Uterus (tissue), 4 donors: ENCODE measurements around the gene PLSCR2. TPM values are rescaled to one million over a fixed set of nuclear protein-coding genes. Genes with fewer than 3 reads are reported as not detected.
"Not testable (repeated sequence)": the region's sequence is repeated elsewhere in the genome, so short reads cannot be mapped to it uniquely, and the experiment has no call there.

Source experiments
- DNase-seq, 2 donors: peaks; one replicate each; pipeline ENCODE4 v3.0.0-alpha.2; 2019 to 2020
- H3K27ac ChIP-seq, 2 donors: fragments of 200-600 bp; sonication (generic); 1 replicate in 1 of 2; 2 replicates in 1 of 2; pipeline ENCODE4 v1.5.1; 2016 to 2018
- H3K27me3 ChIP-seq, 2 donors: fragments of 200-600 bp; sonication (generic); one replicate each; pipeline ENCODE4 v1.5.1; 2018 to 2019; ENCODE audit warnings: control low read depth in 1 of 2
- H3K36me3 ChIP-seq, 2 donors: fragments of 200-600 bp; sonication (generic); one replicate each; pipeline ENCODE4 v1.5.1; 2019; ENCODE audit warnings: control low read depth in 1 of 2
- H3K4me1 ChIP-seq, 2 donors: fragments of 200-600 bp; sonication (generic); one replicate each; pipeline ENCODE4 v1.5.1; 2018 to 2019; ENCODE audit warnings: control low read depth in 1 of 2
- H3K4me3 ChIP-seq, 2 donors: fragments of 200-600 bp; sonication (generic); 1 replicate in 1 of 2; 2 replicates in 1 of 2; pipeline ENCODE4 v1.5.1; 2018 to 2019; ENCODE audit warnings: mild to moderate bottlenecking in 1 of 2
- H3K9me3 ChIP-seq, 2 donors: fragments of 200-600 bp; sonication (generic); one replicate each; pipeline ENCODE4 v1.5.1; 2019; ENCODE audit warnings: control low read depth in 1 of 2
- CTCF ChIP-seq, 4 experiments: fragments of 200-600 bp in 2 of 4; fragments of 450-650 bp in 2 of 4; sonication (generic) in 2 of 4; IDR thresholded peaks; one replicate each; pipeline ENCODE4 v1.5.1; 2016 to 2019; ENCODE audit warnings: antibody characterized with exemption in 4 of 4, mild to moderate bottlenecking in 2 of 4, moderate library complexity in 1 of 4
- POLR2A ChIP-seq, 2 donors: fragments of 450-650 bp; IDR thresholded peaks; one replicate each; pipeline ENCODE4 v1.6.1; 2016; ENCODE audit warnings: antibody characterized with exemption in 2 of 2, mild to moderate bottlenecking in 1 of 2, moderate library complexity in 1 of 2
- intact Hi-C: fragments of 100-400 bp; cut with DNase I; formaldehyde crosslinking; loops from one replicate; pipeline ENCODE4 v1.15.1; 2023; ENCODE audit warnings: low total_unique reads
- total RNA-seq, 4 donors: library from RNA; depleted of rRNA in 3 of 4; stranded (reverse); fragments of >200 nt in 3 of 4; gene quantifications; one replicate each; pipeline versions ENCODE4 v1.1.0 to v1.2.4, GENCODE V29; 2014 to 2023
- donor health status: DM: yes; HTN: yes; CAD: no.

The PLSCR2 gene
- total RNA-seq, 4 donors from 2014 or later: not detected

GRCh38 chr3:146502887-146503460 lies 33.6 kb upstream of the PLSCR2 start:
- Histone ChIP-seq H3K4me3 (no peak overlapping the region), H3K27me3 (no peaks in the 10 kb centered on the region), H3K27ac (no peak overlapping the region), H3K9me3 (no peaks in the 10 kb centered on the region), H3K36me3 (no peaks in the 10 kb centered on the region), H3K4me1 (no peaks in the 10 kb centered on the region)
- intact Hi-C loops: no loop called here
- no peak for DNase-seq
- TF ChIP-seq POLR2A (IDR thresholded peaks at IDR 0.05): no peak
- TF ChIP-seq CTCF (IDR thresholded peaks at IDR 0.05): no peak

GRCh38 chr3:146501752-146502151 lies 32.4 kb upstream of the PLSCR2 start:
- DNase-seq: no peak
- intact Hi-C loops: no loop called here
- H3K36me3 ChIP-seq: no peaks in the 10 kb centered on the region
- no peaks in the 10 kb centered on the region for H3K9me3 ChIP-seq
- H3K27me3 ChIP-seq: no peaks in the 10 kb centered on the region
- no peaks in the 10 kb centered on the region for H3K4me1 ChIP-seq
- no peak overlapping the region for H3K4me3 ChIP-seq
- no peak for TF ChIP-seq POLR2A (IDR thresholded peaks at IDR 0.05)
- no peak for TF ChIP-seq CTCF (IDR thresholded peaks at IDR 0.05)
- H3K27ac ChIP-seq: no peak overlapping the region

- intact Hi-C loops: no loop called here
- no peak for TF ChIP-seq POLR2A (IDR thresholded peaks at IDR 0.05)
- no peak for TF ChIP-seq CTCF (IDR thresholded peaks at IDR 0.05)
- H3K27me3 ChIP-seq: no peaks in the 10 kb centered on the region
- H3K36me3 ChIP-seq: no peaks in the 10 kb centered on the region
- H3K9me3 ChIP-seq: no peaks in the 10 kb centered on the region
- no peak overlapping the region for H3K4me3 ChIP-seq
- DNase-seq: no peak
- no peaks in the 10 kb centered on the region for H3K4me1 ChIP-seq
- H3K27ac ChIP-seq: no peak overlapping the region
Measured at GRCh38 chr3:146499701-146500100, 30.3 kb upstream of the PLSCR2 start.

- Histone ChIP-seq H3K27me3 (no peaks in the 10 kb centered on the region), H3K9me3 (no peaks in the 10 kb centered on the region), H3K36me3 (no peaks in the 10 kb centered on the region), H3K4me1 (no peaks in the 10 kb centered on the region), H3K4me3 (no peak overlapping the region), H3K27ac (no peak overlapping the region)
- intact Hi-C loops: no loop called here
- no peak for DNase-seq
- TF ChIP-seq POLR2A (IDR thresholded peaks at IDR 0.05) (no peak), CTCF (IDR thresholded peaks at IDR 0.05) (no peak)
Measured at GRCh38 chr3:146498002-146498736, 28.8 kb upstream of the PLSCR2 start.

GRCh38 chr3:146497145-146497843 lies 27.9 kb upstream of the PLSCR2 start:
- H3K4me3 ChIP-seq, H3K36me3 ChIP-seq, H3K27me3 ChIP-seq, H3K9me3 ChIP-seq, DNase-seq, H3K27ac ChIP-seq, intact Hi-C loops, H3K4me1 ChIP-seq: not testable (repeated sequence)
